ENCODE results near the gene TMEM201.

TMEM201 gene

DNA sequence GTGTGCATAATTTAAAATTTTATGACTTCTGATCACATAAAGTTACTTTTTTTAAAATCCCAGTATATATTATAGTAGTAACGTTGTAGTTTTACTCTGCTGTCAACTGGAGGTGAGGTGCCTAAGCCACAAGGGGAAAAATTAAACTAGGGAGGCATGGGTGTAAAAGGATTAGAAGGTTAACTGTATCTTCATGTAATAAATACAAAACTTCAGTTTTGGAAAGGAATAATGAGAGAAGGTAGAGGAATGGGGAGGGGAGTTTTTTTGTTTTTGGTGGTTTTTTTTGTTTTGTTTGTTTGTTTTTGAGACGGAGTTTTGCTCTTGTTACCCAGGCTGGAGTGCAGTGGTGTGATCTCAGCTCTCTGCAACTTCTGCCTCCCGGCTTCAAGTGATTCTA lies 43.8 kb upstream of the TMEM201 start:
- TF ChIP-seq POLR2AphosphoS5 (IDR thresholded peaks at IDR 0.05; ENCODE audit: low read depth, low read length) (no peak), FOXP2 (optimal IDR thresholded peaks at IDR 0.05; ENCODE audit: borderline replicate concordance, extremely low read depth, extremely low read length, insufficient read depth) (no peak), SIN3A (IDR thresholded peaks at IDR 0.05; ENCODE audit: borderline replicate concordance, insufficient read depth, low read length) (no peak), TAF1 (IDR thresholded peaks at IDR 0.05; ENCODE audit: borderline replicate concordance, insufficient read depth, low read length) (no peak), REST (IDR thresholded peaks at IDR 0.05; ENCODE audit: insufficient read depth in 1 of 2, low read depth in 2 of 2, low read length in 2 of 2) (no peak)

GRCh38 chr1:9549955-9550546 lies 38.7 kb upstream of the TMEM201 start:
- no peak for TF ChIP-seq FOXP2 (optimal IDR thresholded peaks at IDR 0.05; ENCODE audit: borderline replicate concordance, extremely low read depth, extremely low read length, insufficient read depth)

DNA sequence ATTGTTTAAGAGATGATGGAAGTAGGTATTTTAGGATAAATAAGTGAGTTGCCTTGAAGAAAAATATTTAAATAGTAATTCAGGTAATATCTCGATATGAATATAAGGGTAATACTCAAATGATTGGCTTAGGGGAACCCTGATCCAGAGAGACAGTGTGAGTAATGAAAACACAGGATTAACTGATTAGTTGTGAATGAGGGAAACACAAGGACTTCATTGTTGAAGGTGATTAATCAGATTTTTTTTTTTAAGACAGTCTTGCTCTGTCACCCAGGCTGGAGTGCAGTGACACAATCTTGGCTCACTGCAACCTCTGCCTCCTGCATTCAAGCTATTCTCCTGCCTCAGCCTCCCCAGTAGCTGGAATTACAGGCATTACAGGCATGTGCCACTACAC lies 36.7 kb upstream of the TMEM201 start:
- TF ChIP-seq TAF1 (IDR thresholded peaks at IDR 0.05; ENCODE audit: borderline replicate concordance, insufficient read depth, low read length) = no peak
- TF ChIP-seq POLR2AphosphoS5 (IDR thresholded peaks at IDR 0.05; ENCODE audit: low read depth, low read length) = no peak
- TF ChIP-seq SIN3A (IDR thresholded peaks at IDR 0.05; ENCODE audit: borderline replicate concordance, insufficient read depth, low read length) = no peak
- TF ChIP-seq FOXP2 (optimal IDR thresholded peaks at IDR 0.05; ENCODE audit: borderline replicate concordance, extremely low read depth, extremely low read length, insufficient read depth) = no peak
- TF ChIP-seq REST (IDR thresholded peaks at IDR 0.05; ENCODE audit: insufficient read depth in 1 of 2, low read depth in 2 of 2, low read length in 2 of 2) = no peak

- TF ChIP-seq POLR2AphosphoS5 (IDR thresholded peaks at IDR 0.05; ENCODE audit: low read depth, low read length) = no peak
- TF ChIP-seq REST (IDR thresholded peaks at IDR 0.05; ENCODE audit: insufficient read depth in 1 of 2, low read depth in 2 of 2, low read length in 2 of 2) = no peak
- no peak for TF ChIP-seq SIN3A (IDR thresholded peaks at IDR 0.05; ENCODE audit: borderline replicate concordance, insufficient read depth, low read length)
- no peak for TF ChIP-seq TAF1 (IDR thresholded peaks at IDR 0.05; ENCODE audit: borderline replicate concordance, insufficient read depth, low read length)
- no peak for TF ChIP-seq FOXP2 (optimal IDR thresholded peaks at IDR 0.05; ENCODE audit: borderline replicate concordance, extremely low read depth, extremely low read length, insufficient read depth)
Observed at GRCh38 chr1:9553736-9554144, 35.0 kb upstream of the TMEM201 start.

DNA sequence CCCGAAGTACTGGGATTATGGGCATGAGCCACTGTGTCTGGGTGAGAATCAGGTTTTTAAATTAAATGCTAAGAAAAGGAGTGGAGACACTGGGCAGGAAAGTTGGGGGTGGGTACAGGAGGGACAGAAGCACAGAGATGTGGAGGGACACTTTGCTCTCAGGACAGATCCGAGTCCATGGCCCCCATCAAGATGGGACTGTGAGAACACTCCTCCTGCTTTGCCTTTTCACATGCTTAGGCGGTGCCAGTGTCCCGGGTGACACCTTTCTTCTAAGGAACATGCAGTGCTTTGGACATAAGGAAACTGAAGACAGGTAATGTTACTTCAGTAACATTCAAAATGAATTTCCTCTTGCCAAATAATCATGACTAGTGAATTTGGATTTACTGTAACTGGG lies 32.8 kb upstream of the TMEM201 start:
- no peak for TF ChIP-seq SIN3A (IDR thresholded peaks at IDR 0.05; ENCODE audit: borderline replicate concordance, insufficient read depth, low read length)

GRCh38 chr1:9557624-9558023 lies 31.1 kb upstream of the TMEM201 start:
- TF ChIP-seq REST (IDR thresholded peaks at IDR 0.05; ENCODE audit: insufficient read depth in 1 of 2, low read depth in 2 of 2, low read length in 2 of 2) = no peak
- no peak for TF ChIP-seq TAF1 (IDR thresholded peaks at IDR 0.05; ENCODE audit: borderline replicate concordance, insufficient read depth, low read length)
- no peak for TF ChIP-seq FOXP2 (optimal IDR thresholded peaks at IDR 0.05; ENCODE audit: borderline replicate concordance, extremely low read depth, extremely low read length, insufficient read depth)
- TF ChIP-seq SIN3A (IDR thresholded peaks at IDR 0.05; ENCODE audit: borderline replicate concordance, insufficient read depth, low read length) = no peak
- no peak for TF ChIP-seq POLR2AphosphoS5 (IDR thresholded peaks at IDR 0.05; ENCODE audit: low read depth, low read length)

All from PFSK-1 (cell line).